Middle frontal gyrus (tissue), 1 donor: ENCODE results near the gene CNTD1.
"Not testable (repeated sequence)": the region's sequence is repeated elsewhere in the genome, so short reads cannot be mapped to it uniquely, and the experiment has no call there.

Experiments used
- DNase-seq: peaks from one replicate; pipeline ENCODE4 v3.0.0-alpha.2; 2015; ENCODE audit warnings: low spot score; ENCODE audit errors: extremely low spot score

CNTD1 gene, protein sequence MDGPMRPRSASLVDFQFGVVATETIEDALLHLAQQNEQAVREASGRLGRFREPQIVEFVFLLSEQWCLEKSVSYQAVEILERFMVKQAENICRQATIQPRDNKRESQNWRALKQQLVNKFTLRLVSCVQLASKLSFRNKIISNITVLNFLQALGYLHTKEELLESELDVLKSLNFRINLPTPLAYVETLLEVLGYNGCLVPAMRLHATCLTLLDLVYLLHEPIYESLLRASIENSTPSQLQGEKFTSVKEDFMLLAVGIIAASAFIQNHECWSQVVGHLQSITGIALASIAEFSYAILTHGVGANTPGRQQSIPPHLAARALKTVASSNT

GRCh38 chr17:42798383-42799380, at the start of gene CNTD1, which contains the start of gene COA3:
Gene CNTD1, plus strand, starts transcription at chr17:42798861. Its CDS starts 207 bp downstream, at chr17:42799068.
Gene COA3, minus strand, starts transcription at chr17:42798704. Its CDS starts 23 bp downstream, at chr17:42798681.
- DNase-seq = peak; percentile 78

DNA sequence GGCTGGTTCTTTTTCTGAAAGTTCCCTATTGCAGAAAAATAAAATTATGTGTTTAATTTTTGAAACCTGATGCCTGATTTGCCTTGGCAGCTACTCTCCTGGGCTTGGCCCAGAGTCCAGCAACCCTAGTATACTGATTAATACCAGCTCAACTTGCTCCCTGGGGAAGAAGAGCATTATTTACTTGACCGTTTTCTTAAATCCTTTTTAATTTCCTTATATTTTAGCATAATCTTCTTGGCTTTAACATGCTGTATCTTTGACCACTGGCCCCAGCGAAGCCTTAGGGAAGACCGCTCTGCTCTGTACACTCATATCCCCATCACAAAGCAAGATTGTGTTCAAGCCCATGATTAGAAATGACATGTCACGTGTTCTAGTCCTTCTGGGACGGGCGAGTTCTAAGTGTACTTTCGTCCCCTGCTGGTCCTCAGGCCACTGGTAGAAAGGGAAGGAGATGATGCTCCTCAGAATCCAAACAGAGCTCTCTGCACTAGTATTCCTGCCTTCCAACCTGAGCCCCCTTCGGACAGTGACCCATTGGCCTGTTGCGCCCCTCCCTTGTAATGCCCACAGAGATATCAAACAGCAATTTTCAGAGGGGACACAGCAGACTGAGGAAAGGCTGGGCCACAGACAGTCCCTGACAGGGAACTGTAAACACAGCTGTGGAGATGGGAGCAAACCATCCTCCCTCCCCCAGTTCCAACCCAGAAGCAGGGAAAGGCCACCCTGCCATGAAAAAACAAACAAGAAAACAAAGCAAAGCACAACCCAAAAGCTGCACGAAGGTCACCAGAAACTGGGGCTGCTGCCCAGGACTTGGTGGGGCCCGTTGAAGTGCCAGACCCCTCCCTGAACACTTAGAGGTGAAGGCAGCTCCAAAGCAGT, 49.5 kb upstream of the CNTD1 start:
- no peak for DNase-seq

DNA sequence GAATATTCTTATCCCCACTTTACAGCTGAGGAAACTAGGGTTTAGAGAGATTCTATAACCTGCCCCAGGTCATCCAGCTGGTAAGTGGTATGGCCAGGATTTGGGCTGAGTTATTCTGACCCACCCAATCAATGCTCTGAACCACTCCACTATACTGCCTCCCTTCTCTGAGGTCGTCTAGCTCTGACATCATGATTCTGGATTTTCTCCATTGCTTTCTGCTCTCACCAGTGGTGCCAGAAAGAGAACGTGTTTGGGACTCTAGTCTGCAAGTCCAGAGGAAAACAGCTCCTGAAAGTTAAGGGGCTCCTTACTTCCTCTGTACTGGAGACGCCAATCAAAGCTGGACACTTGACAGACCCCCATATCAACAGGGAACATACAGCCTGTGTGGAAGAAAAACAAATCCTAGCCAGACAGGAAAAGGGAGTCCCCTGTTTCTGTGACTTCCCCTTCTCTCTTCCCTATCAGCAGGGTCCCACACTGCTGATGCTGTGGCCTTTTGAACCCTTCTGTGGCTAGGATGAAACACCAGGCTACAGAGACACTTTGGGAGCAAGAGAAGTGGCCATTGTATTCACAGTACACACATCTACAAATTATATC, 47.8 kb upstream of the CNTD1 start:
- DNase-seq = no peak

- no peak for DNase-seq
Measured at GRCh38 chr17:42751628-42752027, 47.0 kb upstream of the CNTD1 start.

- DNase-seq = no peak
Measured at GRCh38 chr17:42754782-42755181, 43.9 kb upstream of the CNTD1 start.

GRCh38 chr17:42759982-42760651, 38.5 kb upstream of the CNTD1 start:
- DNase-seq = no peak

- DNase-seq = no peak
Measured at GRCh38 chr17:42760652-42761581, 37.7 kb upstream of the CNTD1 start, which contains the start of gene RAMP2. Gene RAMP2, plus strand, starts transcription at chr17:42761227. Its CDS starts 35 bp downstream, at chr17:42761262.

- DNase-seq = no peak
Measured at GRCh38 chr17:42761638-42762037, 37.0 kb upstream of the CNTD1 start.

GRCh38 chr17:42766124-42766523, 32.5 kb upstream of the CNTD1 start:
- no peak for DNase-seq

DNA sequence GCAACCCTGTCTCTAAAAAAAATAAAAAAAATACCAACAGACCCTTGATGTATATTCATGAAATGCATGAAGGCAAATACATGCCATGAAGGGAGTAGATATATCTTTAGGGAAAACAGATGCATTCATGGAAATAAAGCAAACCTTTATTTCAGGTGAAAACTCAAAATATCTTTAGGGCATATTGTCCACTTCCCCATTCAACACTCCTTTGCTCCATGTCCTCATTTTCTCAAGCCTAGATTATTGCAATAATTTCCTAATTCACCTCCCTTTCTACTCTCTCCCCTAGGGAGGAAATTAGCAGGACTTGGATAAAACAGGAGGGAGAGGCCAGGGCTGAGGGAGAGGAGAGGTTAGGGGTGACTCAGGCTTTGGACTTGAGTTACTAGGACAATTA, 31.1 kb upstream of the CNTD1 start:
- no peak for DNase-seq

DNA sequence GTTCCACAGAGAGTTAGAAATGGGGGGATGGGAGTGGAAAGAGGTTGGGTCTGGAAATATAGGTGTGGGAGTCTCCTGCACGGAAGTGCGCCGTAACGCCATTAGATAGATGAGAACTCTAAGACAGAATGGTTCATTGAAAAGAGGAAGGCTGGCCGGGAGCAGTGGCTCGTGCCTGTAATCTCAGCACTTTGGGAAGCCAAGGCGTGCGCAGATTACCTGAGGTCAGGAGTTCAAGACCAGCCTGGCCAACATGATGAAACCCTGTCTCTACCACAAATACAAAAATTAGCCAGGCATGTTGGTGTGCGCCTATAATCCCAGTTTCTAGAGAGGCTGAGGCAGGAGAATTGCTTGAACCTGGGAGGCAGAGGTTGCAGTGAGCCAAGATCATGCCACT, 30.7 kb upstream of the CNTD1 start:
- not testable (repeated sequence) for DNase-seq

GRCh38 chr17:42769964-42770363, 28.7 kb upstream of the CNTD1 start:
- DNase-seq = not testable (repeated sequence)

- no peak for DNase-seq
Measured at GRCh38 chr17:42772945-42773289, 25.7 kb upstream of the CNTD1 start.

- DNase-seq = peak; percentile 70
Measured at GRCh38 chr17:42773290-42774035, 25.2 kb upstream of the CNTD1 start, which contains the start of gene VPS25. Gene VPS25, plus strand, starts transcription at chr17:42773449. Its CDS starts 27 bp downstream, at chr17:42773476.

DNA sequence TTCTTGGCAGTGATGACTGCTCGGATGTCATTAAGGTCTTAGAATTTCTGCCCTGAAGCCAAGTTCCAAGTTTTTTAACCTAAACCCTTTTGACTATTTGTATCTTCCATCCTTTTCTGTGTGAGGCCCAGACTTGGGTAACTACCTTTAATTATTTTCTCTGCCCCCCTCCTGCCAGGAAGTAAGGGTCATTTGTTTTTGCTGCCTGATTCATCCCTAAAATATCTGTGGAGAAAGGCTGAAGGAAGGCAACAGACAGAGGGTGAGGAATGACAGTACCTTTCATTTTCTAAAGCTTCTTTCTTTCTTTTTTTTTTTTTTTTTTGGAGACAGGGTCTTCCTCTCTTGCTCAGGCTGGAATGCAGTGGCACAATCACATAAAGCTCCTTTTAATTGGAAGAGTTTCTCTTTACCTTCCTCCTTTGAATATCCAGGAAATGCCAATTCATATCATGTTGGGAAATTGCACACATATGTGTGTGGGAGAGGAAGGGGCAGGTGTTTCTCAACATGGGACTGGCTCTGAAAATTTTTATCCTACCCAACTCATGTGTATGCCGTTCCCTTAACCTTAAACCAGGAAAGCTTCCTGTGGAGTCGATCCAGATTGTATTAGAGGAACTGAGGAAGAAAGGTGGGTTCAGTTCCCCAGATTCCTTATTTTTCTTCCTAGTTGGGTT, 24.5 kb upstream of the CNTD1 start:
- DNase-seq = no peak

DNA sequence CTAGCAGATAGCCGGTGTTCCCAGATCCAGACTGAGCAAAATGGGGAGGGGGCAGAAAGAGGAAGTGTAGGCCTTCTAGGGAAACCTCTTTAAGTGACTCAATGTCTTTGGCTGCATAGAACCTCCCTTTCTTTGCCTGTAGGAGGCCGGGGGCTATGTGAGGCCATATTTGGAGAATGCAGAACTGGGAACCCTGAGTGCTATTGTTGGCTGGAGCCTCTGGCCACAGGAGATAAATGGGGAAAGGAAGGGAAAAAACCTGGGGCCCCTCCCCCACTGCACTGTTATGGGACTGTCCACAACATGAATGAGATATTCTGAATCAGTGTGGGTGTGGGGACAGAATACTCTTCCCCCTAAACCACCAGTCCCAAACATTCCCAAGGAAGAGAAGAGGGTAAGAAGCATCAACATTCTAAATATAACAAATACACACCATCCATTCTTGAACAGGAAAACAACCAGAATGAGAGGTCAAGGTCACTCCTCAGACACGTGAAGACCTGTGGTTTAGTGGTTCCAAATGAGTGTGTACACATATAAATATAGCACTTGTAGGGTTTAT, 23.0 kb upstream of the CNTD1 start:
- DNase-seq = no peak

- no peak for DNase-seq
Measured at GRCh38 chr17:42778570-42778969, 20.1 kb upstream of the CNTD1 start.
